Adrenal gland (tissue), 5 donors: ENCODE measurements around the gene SOWAHD.

Source experiments
- POLR2A ChIP-seq, 2 donors: fragments of 450-650 bp; IDR thresholded peaks; one replicate each; pipeline ENCODE4 v1.6.1; 2017; ENCODE audit warnings: antibody characterized with exemption in 2 of 2, mild to moderate bottlenecking in 2 of 2, moderate library complexity in 1 of 2
- TF ChIP-seq, protein P1 (sequence below), 6 experiments: fragments of 450-650 bp in 4 of 6; fragments of 200-600 bp in 2 of 6; sonication (generic) in 1 of 6; IDR thresholded peaks; 1 replicate in 5 of 6; 2 replicates in 1 of 6; pipeline versions ENCODE4 v1.5.1 to v1.8.0; 2016 to 2021; ENCODE audit warnings: antibody characterized with exemption in 6 of 6, mild to moderate bottlenecking in 2 of 6, moderate library complexity in 1 of 6
- donor health status: DM: no; HTN: no; CAD: no.

DNA sequence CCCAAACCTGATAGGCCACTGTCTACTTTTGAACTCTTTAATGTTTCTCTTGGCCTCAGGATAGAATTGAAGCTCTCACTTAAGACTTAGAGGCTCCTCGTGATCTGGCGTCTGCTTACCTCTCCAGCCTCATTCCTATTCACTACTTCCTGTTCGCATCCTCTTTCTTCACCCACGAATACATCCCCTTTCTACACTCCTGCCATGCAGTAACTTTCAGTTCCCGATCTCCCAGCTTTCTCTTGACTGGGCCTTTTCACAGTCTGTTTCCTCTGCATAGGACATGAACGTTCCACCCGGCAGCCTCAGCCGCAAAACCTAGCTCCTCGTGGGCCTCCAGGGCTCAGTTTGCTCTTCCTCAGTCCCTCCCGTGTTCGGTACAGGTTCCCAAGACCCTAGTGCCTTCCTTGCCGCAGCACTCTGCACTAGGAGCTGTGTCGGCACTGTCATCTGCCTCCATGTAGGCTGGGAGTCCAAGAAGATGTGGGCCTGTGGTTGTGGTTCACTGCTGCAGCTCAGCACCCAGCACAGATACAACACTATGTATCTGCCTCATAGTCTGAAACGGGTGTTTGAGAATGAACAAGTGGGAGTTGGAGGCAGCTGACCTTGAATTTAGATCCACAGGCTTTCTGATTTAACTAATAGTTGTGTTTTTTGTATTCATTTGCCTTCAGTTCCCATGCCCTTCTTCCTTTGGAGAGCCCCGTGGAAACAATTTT lies 17.3 kb downstream of the SOWAHD start:
- TF ChIP-seq, protein P1, sequence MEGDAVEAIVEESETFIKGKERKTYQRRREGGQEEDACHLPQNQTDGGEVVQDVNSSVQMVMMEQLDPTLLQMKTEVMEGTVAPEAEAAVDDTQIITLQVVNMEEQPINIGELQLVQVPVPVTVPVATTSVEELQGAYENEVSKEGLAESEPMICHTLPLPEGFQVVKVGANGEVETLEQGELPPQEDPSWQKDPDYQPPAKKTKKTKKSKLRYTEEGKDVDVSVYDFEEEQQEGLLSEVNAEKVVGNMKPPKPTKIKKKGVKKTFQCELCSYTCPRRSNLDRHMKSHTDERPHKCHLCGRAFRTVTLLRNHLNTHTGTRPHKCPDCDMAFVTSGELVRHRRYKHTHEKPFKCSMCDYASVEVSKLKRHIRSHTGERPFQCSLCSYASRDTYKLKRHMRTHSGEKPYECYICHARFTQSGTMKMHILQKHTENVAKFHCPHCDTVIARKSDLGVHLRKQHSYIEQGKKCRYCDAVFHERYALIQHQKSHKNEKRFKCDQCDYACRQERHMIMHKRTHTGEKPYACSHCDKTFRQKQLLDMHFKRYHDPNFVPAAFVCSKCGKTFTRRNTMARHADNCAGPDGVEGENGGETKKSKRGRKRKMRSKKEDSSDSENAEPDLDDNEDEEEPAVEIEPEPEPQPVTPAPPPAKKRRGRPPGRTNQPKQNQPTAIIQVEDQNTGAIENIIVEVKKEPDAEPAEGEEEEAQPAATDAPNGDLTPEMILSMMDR (IDR thresholded peaks at IDR 0.05): no peak
- TF ChIP-seq POLR2A (IDR thresholded peaks at IDR 0.05): no peak
